NCI-H2029 (cell line): ENCODE results near the gene TEKT1.
"Not testable (repeated sequence)": the region's sequence is repeated elsewhere in the genome, so short reads cannot be mapped to it uniquely, and the experiment has no call there.

Experiments
- DNase-seq: peaks from one replicate; lab custom pipeline; 2025; lab: John Stamatoyannopoulos, UW

Gene TEKT1

GRCh38 chr17:6831661-6832263, at the start of gene TEKT1:
Gene TEKT1 (minus strand): TSS chr17:6831729. CDS start chr17:6830376, 1,353 bp downstream.
- peak; percentile 43 for DNase-seq

GRCh38 chr17:6879221-6879975, 47.9 kb upstream of the TEKT1 start:
- DNase-seq = not testable (repeated sequence)

GRCh38 chr17:6875276-6875675, 43.7 kb upstream of the TEKT1 start:
- not testable (repeated sequence) for DNase-seq

- DNase-seq = no peak
These were observed 41.4 kb upstream of the TEKT1 start for GRCh38 chr17:6872936-6873335.

GRCh38 chr17:6870841-6871240, 39.3 kb upstream of the TEKT1 start:
- DNase-seq = no peak

- no peak for DNase-seq
These were observed 37.1 kb upstream of the TEKT1 start for GRCh38 chr17:6868582-6868981.

- no peak for DNase-seq
These were observed 36.3 kb upstream of the TEKT1 start for GRCh38 chr17:6867849-6868248.

GRCh38 chr17:6862825-6863224, 31.3 kb upstream of the TEKT1 start:
- no peak for DNase-seq

- no peak for DNase-seq
These were observed 30.6 kb upstream of the TEKT1 start for GRCh38 chr17:6862122-6862521.

GRCh38 chr17:6857904-6858303, 26.4 kb upstream of the TEKT1 start:
- DNase-seq = no peak

- DNase-seq = no peak
These were observed 25.8 kb upstream of the TEKT1 start for GRCh38 chr17:6857336-6857735.

GRCh38 chr17:6856051-6856450, 24.5 kb upstream of the TEKT1 start:
- no peak for DNase-seq

- peak; percentile 2 for DNase-seq
These were observed 22.4 kb upstream of the TEKT1 start for GRCh38 chr17:6853764-6854442.

- DNase-seq = peak; percentile 0
These were observed 17.1 kb upstream of the TEKT1 start for GRCh38 chr17:6848545-6849179.

GRCh38 chr17:6846138-6846537, 14.6 kb upstream of the TEKT1 start:
- not testable (repeated sequence) for DNase-seq

GRCh38 chr17:6844406-6844805, 12.9 kb upstream of the TEKT1 start:
- DNase-seq = not testable (repeated sequence)

GRCh38 chr17:6843241-6843880, 11.8 kb upstream of the TEKT1 start:
- peak; percentile 35 for DNase-seq

GRCh38 chr17:6841769-6842168, 10.2 kb upstream of the TEKT1 start:
- not testable (repeated sequence) for DNase-seq

GRCh38 chr17:6830383-6830986, 1.0 kb downstream of the TEKT1 start:
- no peak for DNase-seq

GRCh38 chr17:6823011-6823442, 8.5 kb downstream of the TEKT1 start:
- DNase-seq = no peak

GRCh38 chr17:6818938-6819337, 12.6 kb downstream of the TEKT1 start:
- no peak for DNase-seq

- DNase-seq = not testable (repeated sequence)
These were observed 15.2 kb downstream of the TEKT1 start for GRCh38 chr17:6816368-6816767.
